ENCODE results near the gene GSTO1.
A peak's percentile ranks its signal among the peaks of the same experiment; 100 is the strongest.

The GSTO1 gene

DNA sequence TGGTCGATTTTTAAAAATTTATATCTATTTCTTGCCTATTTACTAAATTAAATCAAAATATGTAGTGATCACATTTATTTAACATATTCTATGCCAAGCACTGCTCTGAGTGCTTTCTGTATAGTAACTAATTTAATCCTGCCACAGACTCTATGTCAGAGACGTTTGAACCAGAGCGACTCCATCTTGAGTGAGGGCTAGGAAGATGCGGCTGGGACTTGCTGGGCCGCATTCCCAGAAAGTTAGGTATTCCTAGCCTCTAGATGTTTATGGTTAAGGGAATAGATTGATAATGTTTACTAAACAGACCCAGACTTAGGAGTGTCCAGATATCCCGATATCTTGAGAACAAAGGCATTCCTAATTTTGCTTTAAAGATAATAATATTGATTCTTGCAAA lies 3.2 kb upstream of the GSTO1 start:
- TF ChIP-seq, protein P1, sequence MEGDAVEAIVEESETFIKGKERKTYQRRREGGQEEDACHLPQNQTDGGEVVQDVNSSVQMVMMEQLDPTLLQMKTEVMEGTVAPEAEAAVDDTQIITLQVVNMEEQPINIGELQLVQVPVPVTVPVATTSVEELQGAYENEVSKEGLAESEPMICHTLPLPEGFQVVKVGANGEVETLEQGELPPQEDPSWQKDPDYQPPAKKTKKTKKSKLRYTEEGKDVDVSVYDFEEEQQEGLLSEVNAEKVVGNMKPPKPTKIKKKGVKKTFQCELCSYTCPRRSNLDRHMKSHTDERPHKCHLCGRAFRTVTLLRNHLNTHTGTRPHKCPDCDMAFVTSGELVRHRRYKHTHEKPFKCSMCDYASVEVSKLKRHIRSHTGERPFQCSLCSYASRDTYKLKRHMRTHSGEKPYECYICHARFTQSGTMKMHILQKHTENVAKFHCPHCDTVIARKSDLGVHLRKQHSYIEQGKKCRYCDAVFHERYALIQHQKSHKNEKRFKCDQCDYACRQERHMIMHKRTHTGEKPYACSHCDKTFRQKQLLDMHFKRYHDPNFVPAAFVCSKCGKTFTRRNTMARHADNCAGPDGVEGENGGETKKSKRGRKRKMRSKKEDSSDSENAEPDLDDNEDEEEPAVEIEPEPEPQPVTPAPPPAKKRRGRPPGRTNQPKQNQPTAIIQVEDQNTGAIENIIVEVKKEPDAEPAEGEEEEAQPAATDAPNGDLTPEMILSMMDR (IDR thresholded peaks at IDR 0.05; ENCODE audit: low read depth, low read length) = no peak
- no peak overlapping the region for H3K4me3 ChIP-seq (ENCODE audit: low read depth, low read length)

DNA sequence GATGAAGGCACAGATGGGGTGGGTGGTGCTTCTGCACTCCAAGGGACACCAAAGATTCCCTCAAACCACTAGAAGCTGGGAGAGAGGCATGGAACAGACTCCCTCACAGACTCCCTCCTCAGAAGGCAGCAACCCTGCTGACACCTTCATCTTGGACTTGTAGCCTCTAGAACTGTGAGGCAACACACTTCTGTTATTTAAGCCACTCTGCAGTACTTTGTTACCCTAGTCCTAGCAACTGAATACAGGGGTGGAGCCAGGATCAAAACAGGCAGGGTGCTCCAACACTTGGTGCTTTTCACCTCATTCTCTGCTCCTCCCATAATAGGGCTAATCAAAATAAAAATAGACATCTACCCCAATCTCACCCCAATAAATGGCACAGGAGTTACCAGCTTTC lies 2.3 kb upstream of the GSTO1 start:
- H3K4me3 ChIP-seq (ENCODE audit: low read depth, low read length) = no peak overlapping the region
- TF ChIP-seq, protein P1 (IDR thresholded peaks at IDR 0.05; ENCODE audit: low read depth, low read length) = no peak

DNA sequence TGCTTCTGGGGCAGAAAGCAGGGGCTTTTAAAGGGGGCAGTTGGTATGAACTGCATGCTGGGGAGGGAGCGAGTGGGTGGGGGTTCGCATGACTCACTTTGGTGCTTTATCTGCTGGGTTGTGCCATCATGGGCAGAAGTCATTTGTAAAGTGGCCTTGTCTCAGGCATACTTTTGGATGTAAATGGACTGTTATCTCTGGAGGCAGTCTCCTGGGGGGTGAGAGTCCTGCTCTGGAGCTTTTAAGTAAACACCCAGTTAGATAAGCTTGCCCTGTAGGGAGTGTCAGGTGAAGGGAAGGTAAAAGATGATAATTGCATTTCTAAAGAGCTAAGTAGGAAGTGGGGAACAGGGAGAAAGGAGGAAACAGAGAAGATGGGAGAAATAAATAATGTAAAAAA lies 1.6 kb upstream of the GSTO1 start:
- H3K4me3 ChIP-seq (ENCODE audit: low read depth, low read length) = no peak overlapping the region
- TF ChIP-seq, protein P1 (IDR thresholded peaks at IDR 0.05; ENCODE audit: low read depth, low read length) = no peak

DNA sequence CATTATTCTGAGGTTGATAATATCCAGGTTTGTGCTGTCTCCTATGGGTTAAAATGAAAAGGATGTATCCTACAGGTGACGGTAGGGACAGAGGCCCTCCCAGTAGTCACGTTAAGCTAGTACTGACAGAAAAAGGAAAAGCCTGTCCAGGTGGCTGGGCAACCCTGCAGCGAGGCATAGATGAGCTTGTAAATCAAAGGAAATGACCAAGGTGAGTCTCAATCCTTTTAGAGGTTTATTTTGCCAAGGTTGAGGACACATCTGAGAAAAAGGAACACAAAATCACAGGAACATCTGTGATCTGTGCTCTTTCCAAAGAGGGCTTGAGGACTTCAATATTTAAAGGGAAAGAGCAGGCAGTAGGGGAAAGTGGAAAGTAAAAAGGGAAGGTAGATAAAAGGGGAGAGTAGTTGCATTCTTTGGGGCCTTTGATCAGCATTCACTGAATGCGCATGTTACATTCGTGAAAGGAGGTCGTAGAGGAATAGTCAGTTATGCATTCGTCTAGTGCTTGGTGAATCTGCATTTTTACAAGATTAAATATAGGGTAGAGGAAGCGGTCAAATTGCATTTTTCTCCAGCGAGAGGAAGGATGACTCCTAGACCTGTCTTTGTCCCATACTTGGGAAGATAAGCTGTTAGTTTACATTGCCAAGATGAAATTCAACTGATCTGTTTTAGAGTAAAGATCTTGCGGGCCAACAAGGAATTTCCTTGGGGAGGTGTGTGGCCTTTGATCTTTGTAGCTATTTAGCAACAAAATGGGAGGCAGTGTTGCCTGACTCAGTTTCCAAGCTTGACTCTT lies 884 bp upstream of the GSTO1 start:
- TF ChIP-seq, protein P1 (IDR thresholded peaks at IDR 0.05; ENCODE audit: low read depth, low read length) = no peak
- H3K4me3 ChIP-seq (ENCODE audit: low read depth, low read length) = peak overlapping the region; percentile 96

DNA sequence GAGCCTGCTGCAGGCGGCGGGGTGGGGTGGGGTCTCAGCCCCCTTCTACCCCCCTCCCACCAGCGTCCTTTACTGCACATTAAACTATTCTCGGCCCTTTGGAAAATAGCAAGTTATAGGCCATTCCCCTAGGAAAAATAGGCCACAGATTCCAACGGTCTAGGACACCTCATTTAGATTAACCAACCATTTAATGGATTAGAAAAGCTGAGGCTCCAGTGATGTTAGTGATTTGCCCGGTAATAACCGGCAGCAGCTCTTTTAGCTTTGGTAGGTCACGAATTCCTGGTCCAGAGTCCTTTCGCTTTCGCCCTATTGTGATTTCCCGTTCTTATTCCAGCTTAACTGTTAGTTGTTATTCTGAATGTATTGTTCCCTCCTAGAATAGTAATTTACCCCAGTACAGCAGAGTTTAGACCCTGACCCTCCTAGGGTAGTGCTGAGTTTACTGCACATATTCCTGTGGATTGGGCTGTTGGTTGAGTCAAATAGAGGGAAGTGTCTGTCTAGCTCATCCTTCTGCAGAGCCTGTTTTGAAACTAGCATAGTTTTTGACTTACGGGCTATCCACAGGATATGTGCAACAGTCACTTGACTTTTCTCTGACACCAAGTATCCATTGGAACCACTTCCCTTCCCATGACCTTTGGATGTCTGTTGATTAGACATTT lies 754 bp downstream of the GSTO1 start:
- H3K4me3 ChIP-seq (ENCODE audit: low read depth, low read length) = peak overlapping the region; percentile 96
- TF ChIP-seq, protein P1 (IDR thresholded peaks at IDR 0.05; ENCODE audit: low read depth, low read length) = no peak

DNA sequence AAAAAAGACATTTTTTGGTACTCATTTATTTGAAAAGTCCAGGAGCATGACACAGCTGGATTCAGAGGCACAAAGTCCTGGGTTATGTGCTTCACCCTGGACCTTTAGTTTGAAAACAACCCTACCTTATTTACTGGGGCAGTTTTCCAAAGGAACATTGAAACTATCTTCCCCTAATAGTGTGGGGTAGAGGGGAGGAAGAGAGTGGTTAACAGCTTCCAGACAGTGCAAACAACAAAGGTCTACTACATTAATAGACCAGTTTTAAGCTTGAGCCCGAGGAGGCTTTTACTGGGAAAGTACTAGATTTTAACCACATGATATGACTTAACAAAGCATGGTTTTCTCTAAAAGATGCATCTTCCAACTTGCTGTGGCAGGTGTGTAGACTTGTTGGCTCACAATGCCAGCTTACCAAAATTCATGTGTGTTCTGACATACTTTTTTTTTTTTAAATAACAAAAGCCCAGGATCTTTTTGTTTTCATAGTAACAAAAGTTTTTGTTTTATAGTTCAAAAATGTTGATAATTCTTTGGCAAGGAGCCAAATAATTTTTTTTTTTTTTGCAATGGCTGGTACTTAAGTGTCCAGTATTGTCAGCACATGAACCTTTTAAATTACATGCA lies 1.8 kb downstream of the GSTO1 start:
- peak overlapping the region; percentile 96 for H3K4me3 ChIP-seq (ENCODE audit: low read depth, low read length)
- TF ChIP-seq, protein P1 (IDR thresholded peaks at IDR 0.05; ENCODE audit: low read depth, low read length) = no peak

DNA sequence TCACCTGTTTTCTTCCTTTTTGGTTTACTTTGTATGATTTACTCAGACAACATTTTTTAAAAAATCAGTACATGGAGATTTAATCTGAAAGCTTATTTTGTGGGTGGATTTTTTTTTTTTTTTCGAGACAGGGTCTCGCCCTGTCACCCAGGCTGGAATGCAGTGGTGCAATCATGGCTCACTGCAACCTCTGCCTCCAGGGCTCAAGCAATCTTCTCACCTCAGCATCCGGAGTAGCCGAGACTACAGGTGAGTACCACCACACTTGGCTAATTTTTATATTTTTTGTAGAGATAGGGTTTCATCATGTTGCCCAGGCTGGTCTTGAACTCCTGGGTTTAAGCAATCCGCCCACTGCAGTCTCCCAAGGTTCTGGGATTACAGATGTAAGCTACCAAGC lies 2.5 kb downstream of the GSTO1 start:
- H3K4me3 ChIP-seq (ENCODE audit: low read depth, low read length) = no peak overlapping the region
- TF ChIP-seq, protein P1 (IDR thresholded peaks at IDR 0.05; ENCODE audit: low read depth, low read length) = no peak
